ENCODE results near the gene WWOX. TPM values are rescaled to one million over a fixed set of nuclear protein-coding genes. Genes with fewer than 3 reads are reported as not detected.

The WWOX gene
- total RNA-seq, 4 donors from 2014 or later, result 76.8 to 102 (median 83.6) TPM

GRCh38 chr16:79172976-79173500, 1073.6 kb downstream of the WWOX start:
- peaks cover 0 to 9% (median 3%) of the 10 kb centered on the region in 4 donors for H3K9me3 ChIP-seq
- no peaks in the 10 kb centered on the region for H3K36me3 ChIP-seq
- no peak overlapping the region for H3K27ac ChIP-seq
- H3K4me3 ChIP-seq, result no peak overlapping the region
- 94% methylated on average over 4 of the region's 4 CpGs for WGBS, 2 donors
- no peak for TF ChIP-seq POLR2A (IDR thresholded peaks at IDR 0.05)
- TF ChIP-seq, protein P1, sequence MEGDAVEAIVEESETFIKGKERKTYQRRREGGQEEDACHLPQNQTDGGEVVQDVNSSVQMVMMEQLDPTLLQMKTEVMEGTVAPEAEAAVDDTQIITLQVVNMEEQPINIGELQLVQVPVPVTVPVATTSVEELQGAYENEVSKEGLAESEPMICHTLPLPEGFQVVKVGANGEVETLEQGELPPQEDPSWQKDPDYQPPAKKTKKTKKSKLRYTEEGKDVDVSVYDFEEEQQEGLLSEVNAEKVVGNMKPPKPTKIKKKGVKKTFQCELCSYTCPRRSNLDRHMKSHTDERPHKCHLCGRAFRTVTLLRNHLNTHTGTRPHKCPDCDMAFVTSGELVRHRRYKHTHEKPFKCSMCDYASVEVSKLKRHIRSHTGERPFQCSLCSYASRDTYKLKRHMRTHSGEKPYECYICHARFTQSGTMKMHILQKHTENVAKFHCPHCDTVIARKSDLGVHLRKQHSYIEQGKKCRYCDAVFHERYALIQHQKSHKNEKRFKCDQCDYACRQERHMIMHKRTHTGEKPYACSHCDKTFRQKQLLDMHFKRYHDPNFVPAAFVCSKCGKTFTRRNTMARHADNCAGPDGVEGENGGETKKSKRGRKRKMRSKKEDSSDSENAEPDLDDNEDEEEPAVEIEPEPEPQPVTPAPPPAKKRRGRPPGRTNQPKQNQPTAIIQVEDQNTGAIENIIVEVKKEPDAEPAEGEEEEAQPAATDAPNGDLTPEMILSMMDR (IDR thresholded peaks at IDR 0.05), result no peak
- TF ChIP-seq EP300 (IDR thresholded peaks at IDR 0.05), result no peak
- peaks cover 0 to 11% (median 0%) of the 10 kb centered on the region in 4 donors for H3K4me1 ChIP-seq
- DNase-seq (ENCODE audit: low spot score in 2 of 2), result no peak
- no peaks in the 10 kb centered on the region for H3K27me3 ChIP-seq

- Histone ChIP-seq H3K27me3 (no peaks in the 10 kb centered on the region), H3K4me1 (peaks cover 0 to 11% (median 0%) of the 10 kb centered on the region in 4 donors), H3K27ac (no peak overlapping the region), H3K4me3 (no peak overlapping the region), H3K9me3 (peaks cover 0 to 7% (median 3%) of the 10 kb centered on the region in 4 donors), H3K36me3 (no peaks in the 10 kb centered on the region)
- WGBS, 2 donors, result 85 to 87% methylated on average over 4 of the region's 4 CpGs
- TF ChIP-seq, protein P1 (IDR thresholded peaks at IDR 0.05), result no peak
- TF ChIP-seq POLR2A (IDR thresholded peaks at IDR 0.05), result no peak
- TF ChIP-seq EP300 (IDR thresholded peaks at IDR 0.05), result no peak
- DNase-seq (ENCODE audit: low spot score in 2 of 2), result no peak
Measured at GRCh38 chr16:79173919-79174318, 1074.5 kb downstream of the WWOX start.

- TF ChIP-seq, protein P1 (IDR thresholded peaks at IDR 0.05), result no peak
- TF ChIP-seq POLR2A (IDR thresholded peaks at IDR 0.05) (no peak), EP300 (IDR thresholded peaks at IDR 0.05) (no peak)
- DNase-seq (ENCODE audit: low spot score in 2 of 2), result no peak
- Histone ChIP-seq H3K36me3 (no peaks in the 10 kb centered on the region), H3K4me1 (peaks cover 0 to 3% (median 0%) of the 10 kb centered on the region in 4 donors), H3K27ac (no peak overlapping the region), H3K4me3 (no peak overlapping the region), H3K9me3 (peaks cover 0 to 19% (median 3%) of the 10 kb centered on the region in 4 donors), H3K27me3 (no peaks in the 10 kb centered on the region)
- WGBS, 2 donors, result 69 to 73% methylated on average over 6 of the region's 6 CpGs
Measured at GRCh38 chr16:79175286-79176057, 1076.0 kb downstream of the WWOX start.

- no peaks in the 10 kb centered on the region for H3K4me1 ChIP-seq
- no peak overlapping the region for H3K4me3 ChIP-seq
- no peak for DNase-seq (ENCODE audit: low spot score in 2 of 2)
Measured at GRCh38 chr16:79177018-79177417, 1077.6 kb downstream of the WWOX start.

More at GRCh38 chr16:79177018-79177417, 1077.6 kb downstream of the WWOX start:
- H3K9me3 ChIP-seq, result peaks cover 0 to 19% (median 3%) of the 10 kb centered on the region in 4 donors
- no peaks in the 10 kb centered on the region for H3K36me3 ChIP-seq
- WGBS, 2 donors, result 52 to 53% methylated on average over 14 of the region's 14 CpGs
- no peaks in the 10 kb centered on the region for H3K27me3 ChIP-seq
- no peak overlapping the region for H3K27ac ChIP-seq
- TF ChIP-seq, protein P1 (IDR thresholded peaks at IDR 0.05), result no peak
- no peak for TF ChIP-seq EP300 (IDR thresholded peaks at IDR 0.05)
- no peak for TF ChIP-seq POLR2A (IDR thresholded peaks at IDR 0.05)
